SK-N-SH (cell line): ENCODE results near the gene IGF2.

Experiments used
- CTCF ChIP-seq: fragments of 200-600 bp; sonication (generic); IDR thresholded peaks from 2 replicates; pipeline ENCODE4 v1.6.1; 2017; ENCODE audit warnings: antibody characterized with exemption, mild to moderate bottlenecking, moderate library complexity
- EP300 ChIP-seq, 2 experiments: IDR thresholded peaks; 2 replicates each; pipeline versions ENCODE4 v1.4.0 to v1.6.1; 2012; ENCODE audit warnings: borderline replicate concordance in 1 of 2, low read depth in 1 of 2, low read length in 1 of 2
- FOXM1 ChIP-seq: IDR thresholded peaks from 2 replicates; pipeline ENCODE4 v1.4.0; 2012; ENCODE audit warnings: low read depth, mild to moderate bottlenecking
- NRF1 ChIP-seq: IDR thresholded peaks from 2 replicates; pipeline ENCODE4 v1.6.1; 2012; ENCODE audit warnings: low read depth, mild to moderate bottlenecking, low read length
- REST ChIP-seq: IDR thresholded peaks from 2 replicates; pipeline ENCODE4 v1.6.1; 2012; ENCODE audit warnings: mild to moderate bottlenecking, low read depth, low read length, moderate library complexity
- RXRA ChIP-seq: IDR thresholded peaks from 2 replicates; pipeline ENCODE4 v1.4.0; 2012; ENCODE audit warnings: low read depth, mild to moderate bottlenecking, borderline replicate concordance
- YY1 ChIP-seq: IDR thresholded peaks from 2 replicates; pipeline ENCODE4 v1.4.0; 2012; ENCODE audit warnings: low read depth, mild to moderate bottlenecking

- TF ChIP-seq CTCF (no peak), YY1 (no peak), FOXM1 (no peak), EP300 (IDR thresholded peaks at IDR 0.05; ENCODE audit: borderline replicate concordance in 1 of 2, low read depth in 1 of 2, low read length in 1 of 2) (no peak), RXRA (no peak), REST (no peak), NRF1 (no peak)
Measured at GRCh38 chr11:2101171-2101675, 38.0 kb downstream of the IGF2 start.
